Smooth muscle cell of trachea (primary cell): ENCODE data around the gene CD2AP. TPM values are rescaled to one million over a fixed set of nuclear protein-coding genes. Genes with fewer than 3 reads are reported as not detected.

Source experiments
- total RNA-seq: library from RNA; depleted of rRNA; stranded (reverse); fragments of >200 nt; gene quantifications from 2 replicates; pipeline ENCODE4 v1.2.1, GENCODE V29; 2014

Gene CD2AP, protein sequence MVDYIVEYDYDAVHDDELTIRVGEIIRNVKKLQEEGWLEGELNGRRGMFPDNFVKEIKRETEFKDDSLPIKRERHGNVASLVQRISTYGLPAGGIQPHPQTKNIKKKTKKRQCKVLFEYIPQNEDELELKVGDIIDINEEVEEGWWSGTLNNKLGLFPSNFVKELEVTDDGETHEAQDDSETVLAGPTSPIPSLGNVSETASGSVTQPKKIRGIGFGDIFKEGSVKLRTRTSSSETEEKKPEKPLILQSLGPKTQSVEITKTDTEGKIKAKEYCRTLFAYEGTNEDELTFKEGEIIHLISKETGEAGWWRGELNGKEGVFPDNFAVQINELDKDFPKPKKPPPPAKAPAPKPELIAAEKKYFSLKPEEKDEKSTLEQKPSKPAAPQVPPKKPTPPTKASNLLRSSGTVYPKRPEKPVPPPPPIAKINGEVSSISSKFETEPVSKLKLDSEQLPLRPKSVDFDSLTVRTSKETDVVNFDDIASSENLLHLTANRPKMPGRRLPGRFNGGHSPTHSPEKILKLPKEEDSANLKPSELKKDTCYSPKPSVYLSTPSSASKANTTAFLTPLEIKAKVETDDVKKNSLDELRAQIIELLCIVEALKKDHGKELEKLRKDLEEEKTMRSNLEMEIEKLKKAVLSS
- total RNA-seq, result 12.6 and 16.6 TPM in 2 replicates

DNA sequence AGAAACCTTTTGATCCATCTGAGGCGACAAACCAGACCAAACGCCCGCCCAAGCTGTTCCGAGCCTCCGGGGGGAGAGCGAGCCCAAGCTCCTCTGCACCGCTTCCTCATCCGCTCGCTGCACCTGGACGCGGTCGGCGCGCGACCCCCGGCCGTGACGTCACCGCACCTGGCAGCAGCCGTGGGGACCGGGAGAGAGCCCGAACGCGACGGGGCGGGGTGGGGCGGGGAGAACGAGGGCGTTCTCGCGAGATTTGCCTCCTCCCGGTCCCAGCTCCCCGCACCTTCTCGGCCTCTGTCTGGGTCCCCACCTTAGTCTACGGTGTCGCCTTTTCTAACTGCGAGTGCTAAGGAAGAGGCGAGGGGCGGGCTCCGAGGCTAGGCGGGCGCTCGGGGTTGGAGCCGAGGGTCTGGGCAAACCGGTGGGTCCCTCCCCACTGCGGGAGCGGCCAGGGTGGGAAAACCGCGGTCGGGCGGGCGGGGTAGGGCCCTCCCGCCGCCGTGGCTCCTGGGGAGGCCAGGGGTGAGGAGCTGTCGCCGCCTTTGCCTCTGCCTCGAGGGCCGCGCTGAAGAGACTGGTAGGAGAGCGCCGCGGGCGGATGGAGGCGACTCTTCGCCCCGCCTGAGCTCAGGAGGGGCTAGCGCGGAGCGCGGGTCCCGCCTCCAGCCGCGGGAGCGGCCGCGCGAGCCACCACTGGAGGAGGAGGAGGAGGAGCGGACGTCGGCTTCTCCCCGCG, at the start of gene CD2AP:
Gene CD2AP, plus strand, starts transcription at position 293 of the 736 bp plus-strand sequence. CDS start 456 bp downstream, outside the sequence.

Other genes starting within 250 kb of the CD2AP start
- 10.5 and 28.3 TPM in 2 replicates for gene TNFRSF21, start 167.9 kb upstream of the CD2AP start, total RNA-seq
- gene ADGRF4, start 220.8 kb downstream of the CD2AP start, total RNA-seq, result under 0.01 TPM in 1 of 2 replicates, not detected in the other